NCI-H524 treated with DMSO at 0.1 percent for 48 hours (cell line): ENCODE data around the gene UNCX.
"Not testable (repeated sequence)": the region's sequence is repeated elsewhere in the genome, so short reads cannot be mapped to it uniquely, and the experiment has no call there.

ENCODE experiments used
- DNase-seq: peaks from one replicate; lab custom pipeline; 2025; lab: John Stamatoyannopoulos, UW

Gene UNCX

DNA sequence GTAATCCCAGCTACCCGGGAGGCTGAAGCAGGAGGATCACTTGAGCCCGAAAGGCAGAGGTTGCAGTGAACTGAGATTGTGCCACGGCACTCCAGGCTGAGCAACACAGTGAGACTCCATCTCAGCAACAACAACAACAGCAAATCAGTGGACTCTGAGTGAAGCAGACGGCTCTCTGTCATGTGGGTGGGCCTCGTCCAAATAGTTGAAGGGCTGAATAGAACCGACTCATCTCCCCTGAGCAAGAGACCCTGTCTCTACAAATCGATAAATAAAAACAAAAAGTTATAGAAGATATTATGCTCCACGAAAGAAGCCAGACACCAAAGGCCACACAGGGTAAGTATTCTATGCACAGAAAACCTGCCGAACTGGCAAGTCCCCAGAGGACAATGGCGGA is 45.9 kb downstream of the UNCX start:
- no peak for DNase-seq

DNA sequence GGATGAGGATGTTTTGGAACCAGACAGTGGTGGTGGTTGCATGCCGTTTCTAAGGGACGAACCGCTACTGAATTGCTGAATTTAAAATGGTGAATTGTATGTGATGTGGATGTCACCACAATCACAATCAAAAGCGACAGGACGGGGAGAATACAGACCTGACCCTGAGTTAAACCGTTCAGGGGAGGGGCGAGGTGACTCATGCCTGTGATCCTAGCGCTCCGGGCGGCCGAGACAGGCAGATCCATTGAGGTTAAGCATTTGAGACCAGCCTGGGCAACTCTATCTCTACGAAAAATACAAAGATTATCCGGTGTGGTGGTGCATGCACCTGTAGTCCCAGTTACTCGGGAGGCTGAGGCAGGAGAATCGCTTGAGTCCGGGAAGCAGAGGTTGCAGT is 46.4 kb downstream of the UNCX start:
- DNase-seq: no peak

DNA sequence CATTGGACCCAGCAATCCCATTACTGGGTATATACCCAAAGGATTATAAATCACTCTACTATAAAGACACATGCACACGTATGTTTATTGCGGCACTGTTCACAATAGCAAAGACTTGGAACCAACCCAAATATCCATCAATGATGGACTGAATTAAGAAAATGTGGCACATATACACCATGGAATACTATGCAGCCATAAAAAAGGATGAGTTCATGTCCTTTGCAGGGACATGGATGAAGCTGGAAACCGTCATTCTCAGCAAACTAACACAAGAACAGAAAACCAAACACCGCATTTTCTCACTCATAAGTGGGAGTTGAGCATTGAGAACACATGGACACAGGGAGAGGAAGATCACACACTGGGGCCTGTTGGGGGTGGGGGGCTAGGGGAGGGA is 47.2 kb downstream of the UNCX start:
- DNase-seq: not testable (repeated sequence)

DNA sequence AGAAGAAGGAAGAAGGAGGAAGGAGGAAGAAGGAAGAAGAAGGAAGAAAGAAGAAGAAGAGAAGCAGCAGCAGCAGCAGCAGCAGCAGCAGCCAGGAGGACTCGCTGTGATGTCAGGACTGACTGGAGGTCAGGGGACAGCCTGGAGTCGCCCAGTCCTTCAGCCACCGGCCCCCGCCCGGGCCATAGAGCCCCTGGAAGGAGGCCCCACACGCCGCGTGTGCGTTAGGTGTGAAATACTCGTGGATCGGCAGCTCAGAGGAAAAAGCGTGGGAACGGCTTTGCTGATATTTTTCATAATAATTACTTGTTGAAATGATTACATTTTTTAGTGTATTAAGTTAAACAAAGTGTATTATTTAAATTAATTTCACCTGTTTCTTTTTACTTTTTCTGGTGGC is 48.4 kb downstream of the UNCX start:
- DNase-seq: no peak

DNA sequence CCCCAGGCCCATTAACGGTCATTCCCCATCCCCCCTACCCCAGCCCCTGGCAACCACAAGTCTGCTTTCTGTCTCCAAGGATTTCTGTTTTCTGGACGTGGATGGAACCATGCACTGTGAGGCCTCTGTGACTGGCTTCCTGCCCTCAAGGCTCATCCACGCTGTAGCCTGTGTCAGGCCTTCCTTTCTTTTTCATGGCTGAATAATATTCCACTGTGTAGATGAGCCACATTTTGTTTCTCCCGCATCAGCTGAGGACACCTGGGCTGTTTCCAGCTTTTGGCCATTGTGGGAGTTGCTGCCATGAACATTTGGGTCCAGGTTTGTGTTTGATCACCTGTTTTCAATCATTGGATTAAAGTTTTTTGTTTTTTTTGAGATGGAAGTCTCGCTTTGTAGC is 50.0 kb downstream of the UNCX start:
- DNase-seq: no peak

DNA sequence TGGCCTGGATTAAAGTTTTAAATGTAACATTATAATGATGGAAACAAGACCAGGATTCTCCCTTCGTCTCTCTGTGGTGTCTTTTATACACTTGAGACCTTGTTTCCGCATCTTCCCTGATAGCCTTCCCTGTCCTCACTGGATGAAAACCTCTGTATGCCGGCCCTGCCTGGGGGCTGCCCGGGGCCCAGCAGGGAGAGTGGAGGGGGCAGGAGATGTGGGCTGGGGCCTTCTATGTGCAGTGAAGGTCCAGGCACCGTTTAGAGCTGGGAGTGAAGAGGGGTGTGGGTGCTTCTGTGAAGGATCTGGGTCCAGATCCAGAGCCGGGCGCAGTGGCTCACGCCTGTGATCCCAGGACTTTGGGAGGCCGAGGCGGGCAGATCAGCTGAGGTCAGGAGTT is 50.7 kb downstream of the UNCX start:
- no peak for DNase-seq

DNA sequence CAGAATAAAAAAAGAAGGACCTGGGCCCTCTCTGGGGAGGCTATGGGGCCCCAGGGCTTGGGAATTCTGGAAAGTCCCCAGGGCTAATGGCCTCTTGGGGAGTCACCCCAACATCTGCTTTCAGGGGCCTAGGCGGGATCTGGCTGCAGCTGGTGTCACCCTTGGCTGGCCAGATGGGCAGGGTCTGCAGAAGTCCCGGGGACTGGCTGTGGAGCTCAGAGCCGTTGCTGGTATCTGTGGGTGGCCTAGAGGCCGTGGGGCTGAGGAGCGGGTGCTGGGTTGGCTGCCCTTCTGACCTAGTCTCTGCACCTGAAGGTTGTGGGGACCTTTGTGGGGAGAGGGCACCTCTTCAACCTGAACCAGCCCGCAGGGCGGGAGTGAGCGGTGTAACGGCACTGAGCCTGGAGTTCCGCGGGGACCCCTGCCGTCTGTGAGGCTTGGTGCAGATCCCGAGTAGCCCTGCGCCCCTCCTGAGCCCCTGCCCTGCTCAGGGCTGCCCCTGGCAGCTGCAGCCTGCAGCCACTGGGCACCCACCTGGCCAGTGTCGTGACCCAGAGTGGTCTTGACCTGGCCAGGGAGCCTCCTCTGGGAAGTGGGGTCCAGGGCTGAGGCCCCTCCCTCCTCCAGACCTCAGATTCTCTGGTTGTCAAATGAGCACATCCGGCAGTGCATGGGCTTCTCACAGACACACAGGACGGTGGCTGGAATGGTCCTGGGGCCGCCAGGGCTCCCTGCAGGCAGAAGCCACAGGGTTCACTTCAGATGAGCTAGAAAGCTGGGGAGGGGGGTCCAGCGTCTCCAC is 51.5 kb downstream of the UNCX start:
- no peak for DNase-seq

DNA sequence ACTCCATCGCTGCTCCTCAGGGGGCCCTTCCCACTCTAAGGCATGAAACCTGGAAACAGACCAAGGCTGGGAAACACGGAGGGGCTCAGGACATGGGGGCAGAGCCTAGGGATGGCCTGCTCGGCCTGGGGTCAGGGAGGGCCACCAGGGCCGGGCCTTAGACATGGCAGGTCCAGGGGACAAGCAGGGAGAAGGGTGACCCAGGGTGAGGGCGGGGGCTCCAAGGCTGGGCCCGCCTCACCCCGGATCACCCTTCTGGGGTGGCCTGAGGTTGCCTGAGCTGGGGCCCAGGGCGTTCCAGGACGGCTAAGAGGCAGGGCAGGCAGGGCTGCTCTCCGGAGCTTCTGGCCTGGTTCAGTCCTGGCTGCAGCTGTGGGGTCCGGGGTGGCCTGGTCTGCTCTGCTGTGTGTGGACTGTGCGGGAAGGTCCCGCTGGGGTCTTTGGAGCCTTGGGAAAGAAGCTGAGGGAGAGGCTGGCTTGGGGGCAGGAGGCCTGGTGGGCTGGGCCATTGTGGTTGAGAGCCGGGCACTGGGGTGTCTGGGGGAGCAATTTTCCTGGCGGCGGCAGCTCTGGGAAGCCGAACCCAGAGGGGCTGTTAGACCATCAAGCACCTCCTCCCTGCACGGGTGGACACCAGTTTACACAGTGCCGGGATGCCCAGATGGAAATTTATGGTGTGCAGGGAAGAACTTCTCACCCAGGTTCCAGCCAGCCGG is 52.2 kb downstream of the UNCX start:
- no peak for DNase-seq

DNA sequence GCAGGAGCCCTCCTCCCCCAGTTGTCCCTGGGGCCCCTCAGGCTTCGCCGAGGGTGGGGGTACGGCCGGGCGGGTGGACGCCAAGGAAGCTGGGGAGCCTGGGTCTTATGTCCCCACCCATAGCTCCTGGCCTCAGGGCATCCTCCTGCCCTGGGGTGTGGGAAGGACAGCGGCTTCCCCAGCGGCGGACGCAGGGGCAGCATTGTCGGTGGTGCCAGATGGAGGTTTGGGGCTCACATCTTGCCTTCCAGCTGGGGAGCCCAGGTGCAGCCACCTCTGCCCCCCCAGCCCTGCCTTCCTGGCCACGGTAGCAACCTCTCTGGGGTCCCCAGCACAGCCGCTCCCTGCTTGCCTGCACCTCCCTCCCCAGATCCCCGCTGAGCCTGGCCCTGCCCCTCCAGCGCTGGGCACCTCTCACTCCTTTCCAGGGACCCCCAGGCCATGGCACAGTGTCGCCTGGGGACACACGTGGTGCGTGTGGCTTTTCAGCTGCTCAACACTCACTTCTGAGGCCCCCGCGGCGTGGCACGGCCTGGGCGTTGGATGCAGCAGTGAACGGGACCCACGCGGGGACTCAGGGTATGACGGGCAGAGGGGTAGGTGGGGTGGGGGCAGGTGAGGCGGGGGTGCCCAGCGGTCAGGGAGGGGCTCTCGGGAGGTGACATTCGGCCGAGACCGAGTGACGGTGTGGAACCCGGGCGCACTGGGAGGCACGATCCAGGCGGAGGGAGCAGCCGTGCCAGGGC is 53.1 kb downstream of the UNCX start:
- no peak for DNase-seq
